GM18505 (cell line): ENCODE results near the gene FXYD2.
"Not testable (repeated sequence)": the region's sequence is repeated elsewhere in the genome, so short reads cannot be mapped to it uniquely, and the experiment has no call there.

Source experiments
- ATAC-seq: cut with Tn5 transposase; IDR thresholded peaks from one replicate; pipeline ENCODE4 v1.9.1; 2021; ENCODE audit not compliant: unreplicated experiment
- POLR2A ChIP-seq: IDR thresholded peaks from 4 replicates; pipeline ENCODE4 v1.6.1; 2011; ENCODE audit warnings: borderline replicate concordance; ENCODE audit not compliant: insufficient read depth, insufficient read length; ENCODE audit errors: extremely low read depth

The FXYD2 gene

GRCh38 chr11:117818041-117818873 lies 6.3 kb downstream of the FXYD2 start:
- ATAC-seq = no peak
- no peak for TF ChIP-seq POLR2A

- ATAC-seq = no peak
- no peak for TF ChIP-seq POLR2A
Measured at GRCh38 chr11:117817368-117818040, 7.0 kb downstream of the FXYD2 start.

- no peak for ATAC-seq
Measured at GRCh38 chr11:117816846-117817367, 7.6 kb downstream of the FXYD2 start.

GRCh38 chr11:117816151-117816741 lies 8.3 kb downstream of the FXYD2 start:
- TF ChIP-seq POLR2A = no peak
- ATAC-seq = no peak

More at GRCh38 chr11:117816846-117817367, 7.6 kb downstream of the FXYD2 start:
- peak; percentile 52 for TF ChIP-seq POLR2A

- peak; percentile 73 for TF ChIP-seq POLR2A
- peak; percentile 64 for ATAC-seq
Measured at GRCh38 chr11:117815262-117815803, 9.2 kb downstream of the FXYD2 start.

- TF ChIP-seq POLR2A = no peak
- peak; percentile 32 for ATAC-seq
Measured at GRCh38 chr11:117814766-117815261, 9.7 kb downstream of the FXYD2 start.

GRCh38 chr11:117814204-117814765 lies 10.3 kb downstream of the FXYD2 start:
- TF ChIP-seq POLR2A = no peak
- ATAC-seq = no peak

GRCh38 chr11:117810056-117810451 lies 14.5 kb downstream of the FXYD2 start:
- not testable (repeated sequence) for ATAC-seq

GRCh38 chr11:117809236-117810055 lies 15.1 kb downstream of the FXYD2 start:
- no peak for ATAC-seq
- no peak for TF ChIP-seq POLR2A

GRCh38 chr11:117808784-117809183 lies 15.8 kb downstream of the FXYD2 start:
- TF ChIP-seq POLR2A = no peak
- no peak for ATAC-seq

GRCh38 chr11:117807482-117808327 lies 16.8 kb downstream of the FXYD2 start:
- no peak for ATAC-seq
- no peak for TF ChIP-seq POLR2A
